Head of caudate nucleus (tissue), 42 donors: ENCODE data around the gene ADIPOR2.
"Not testable (repeated sequence)": the region's sequence is repeated elsewhere in the genome, so short reads cannot be mapped to it uniquely, and the experiment has no call there.

Experiments
- DNase-seq, 42 donors: peaks; one replicate each; pipeline versions ENCODE4 v3.0.0 to v3.0.0-alpha.2; 2020 to 2021; ENCODE audit warnings: mixed read lengths in 7 of 42
- intact Hi-C: fragments of 100-400 bp; cut with DNase I; formaldehyde crosslinking; loops from one replicate; pipeline ENCODE4 v1.15.0; 2022

Gene ADIPOR2

GRCh38 chr12:1719139-1719538, 28.3 kb downstream of the ADIPOR2 start:
- DNase-seq, result no peak
- intact Hi-C loops, result no loop called here

- DNase-seq, result no peak
- intact Hi-C loops, result no loop called here
Observed at GRCh38 chr12:1720494-1720893, 29.6 kb downstream of the ADIPOR2 start.

- no peak for DNase-seq
- intact Hi-C loops, result no loop called here
Observed at GRCh38 chr12:1723721-1724120, 32.9 kb downstream of the ADIPOR2 start.

GRCh38 chr12:1724250-1724649, 33.4 kb downstream of the ADIPOR2 start:
- intact Hi-C loops, result no loop called here
- no peak for DNase-seq

- intact Hi-C loops, result no loop called here
- DNase-seq, result no peak
Observed at GRCh38 chr12:1726753-1727152, 35.9 kb downstream of the ADIPOR2 start.

GRCh38 chr12:1728824-1729223, 38.0 kb downstream of the ADIPOR2 start:
- DNase-seq, result no peak
- intact Hi-C loops, result no loop called here

- DNase-seq, result no peak
- intact Hi-C loops, result no loop called here
Observed at GRCh38 chr12:1731019-1731687, 40.3 kb downstream of the ADIPOR2 start.

- intact Hi-C loops, result not testable (repeated sequence)
Observed at GRCh38 chr12:1731688-1732078, 40.8 kb downstream of the ADIPOR2 start.

GRCh38 chr12:1732914-1733313, 42.0 kb downstream of the ADIPOR2 start:
- DNase-seq, result no peak
- intact Hi-C loops, result no loop called here

More at GRCh38 chr12:1731688-1732078, 40.8 kb downstream of the ADIPOR2 start:
- DNase-seq, result peak in 5 of 42 donors; percentile 9 to 60 (median 18)

GRCh38 chr12:1733712-1734111, 42.8 kb downstream of the ADIPOR2 start:
- DNase-seq, intact Hi-C loops: not testable (repeated sequence)

GRCh38 chr12:1737652-1738286, 46.9 kb downstream of the ADIPOR2 start:
- DNase-seq, result no peak
- intact Hi-C loops, result no loop called here

GRCh38 chr12:1738446-1738845, 47.6 kb downstream of the ADIPOR2 start:
- intact Hi-C loops, result no loop called here
- no peak for DNase-seq

- intact Hi-C loops, result no loop called here
Observed at GRCh38 chr12:1739368-1739767, 48.5 kb downstream of the ADIPOR2 start.

GRCh38 chr12:1740161-1740948, 49.5 kb downstream of the ADIPOR2 start:
- no peak for DNase-seq
- intact Hi-C loops, result no loop called here

More at GRCh38 chr12:1739368-1739767, 48.5 kb downstream of the ADIPOR2 start:
- DNase-seq, result no peak

GRCh38 chr12:1741154-1741949, 50.5 kb downstream of the ADIPOR2 start:
- intact Hi-C loops, result no loop called here
- no peak for DNase-seq

- intact Hi-C loops, result no loop called here
- no peak for DNase-seq
Observed at GRCh38 chr12:1744932-1745331, 54.1 kb downstream of the ADIPOR2 start.

GRCh38 chr12:1747609-1748008, 56.7 kb downstream of the ADIPOR2 start:
- intact Hi-C loops, result no loop called here
- DNase-seq, result no peak

GRCh38 chr12:1749019-1749418, 58.1 kb downstream of the ADIPOR2 start:
- intact Hi-C loops, result no loop called here
- DNase-seq, result no peak

GRCh38 chr12:1750300-1750699, 59.4 kb downstream of the ADIPOR2 start:
- intact Hi-C loops, result no loop called here
- no peak for DNase-seq
